Measurements from ENCODE around the gene UBAP2. TPM values are rescaled to one million over a fixed set of nuclear protein-coding genes. Genes with fewer than 3 reads are reported as not detected.

UBAP2 gene
- total RNA-seq, 2 experiments from 2014 or later = 24.7 to 26.5 TPM

Other genes starting within 250 kb of the UBAP2 start
- 10 to 100 TPM; 22.7 to 24.5 TPM for gene UBE2R2, start 231.7 kb downstream of the UBAP2 start, total RNA-seq
- 1 to 10 TPM; 5.4 to 5.9 TPM for gene DCAF12, start 77.8 kb upstream of the UBAP2 start, total RNA-seq
- 10 to 100 TPM; 47.1 to 50.4 TPM for gene UBAP1, start 130.2 kb upstream of the UBAP2 start, total RNA-seq